ENCODE measurements around the gene LRWD1. TPM values are rescaled to one million over a fixed set of nuclear protein-coding genes. Genes with fewer than 3 reads are reported as not detected.

Gene LRWD1
- total RNA-seq, 1 donor from 2014 or later, result 11.2 TPM

DNA sequence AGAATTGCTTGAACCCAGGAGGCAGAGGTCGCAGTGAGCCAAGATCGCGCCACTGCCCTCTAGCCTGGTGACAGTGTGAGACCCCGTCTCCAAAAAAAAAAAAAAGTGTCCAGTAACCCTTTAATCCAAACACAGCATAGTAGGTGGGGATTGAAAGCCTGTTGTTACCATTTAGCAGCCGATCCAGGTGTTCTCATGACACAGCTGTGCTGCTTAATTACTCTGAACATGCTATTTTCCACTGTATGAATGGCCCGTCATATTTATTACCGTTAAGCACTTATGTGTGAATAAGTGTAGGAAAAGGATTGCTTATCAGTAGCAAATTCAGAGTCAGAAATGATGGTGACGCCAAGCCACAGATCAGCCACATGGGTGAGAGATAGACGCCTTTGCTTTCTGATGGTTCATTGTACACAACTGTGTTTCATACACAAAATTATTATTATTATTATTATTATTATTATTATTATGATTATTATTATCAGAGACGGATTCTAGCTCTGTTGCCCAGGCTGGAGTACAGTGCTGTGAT is 43.0 kb upstream of the LRWD1 start:
- intact Hi-C loops (cut with micrococcal nuclease), result no loop called here
- H3K27me3 ChIP-seq (ENCODE audit: low read depth), result no peaks in the 10 kb centered on the region
- H3K9me3 ChIP-seq (replicated peaks), result no peaks in the 10 kb centered on the region
- H3K27ac ChIP-seq (replicated peaks), result no peak overlapping the region
- H3K4me3 ChIP-seq, result no peak overlapping the region
- H3K36me3 ChIP-seq, result peaks cover 62% of the 10 kb centered on the region
- no peak for DNase-seq
- no peaks in the 10 kb centered on the region for H3K4me1 ChIP-seq
- no peak for TF ChIP-seq CTCF (IDR thresholded peaks at IDR 0.05; ENCODE audit: borderline replicate concordance)

GRCh38 chr7:102424129-102424551 is 40.6 kb upstream of the LRWD1 start:
- DNase-seq, result no peak
- Histone ChIP-seq H3K9me3 (replicated peaks) (no peaks in the 10 kb centered on the region), H3K27me3 (ENCODE audit: low read depth) (no peaks in the 10 kb centered on the region), H3K4me1 (no peaks in the 10 kb centered on the region), H3K27ac (replicated peaks) (no peak overlapping the region), H3K4me3 (no peak overlapping the region), H3K36me3 (peaks cover 58% of the 10 kb centered on the region)
- TF ChIP-seq CTCF (IDR thresholded peaks at IDR 0.05; ENCODE audit: borderline replicate concordance), result no peak
- intact Hi-C loops (cut with micrococcal nuclease), result no loop called here

DNA sequence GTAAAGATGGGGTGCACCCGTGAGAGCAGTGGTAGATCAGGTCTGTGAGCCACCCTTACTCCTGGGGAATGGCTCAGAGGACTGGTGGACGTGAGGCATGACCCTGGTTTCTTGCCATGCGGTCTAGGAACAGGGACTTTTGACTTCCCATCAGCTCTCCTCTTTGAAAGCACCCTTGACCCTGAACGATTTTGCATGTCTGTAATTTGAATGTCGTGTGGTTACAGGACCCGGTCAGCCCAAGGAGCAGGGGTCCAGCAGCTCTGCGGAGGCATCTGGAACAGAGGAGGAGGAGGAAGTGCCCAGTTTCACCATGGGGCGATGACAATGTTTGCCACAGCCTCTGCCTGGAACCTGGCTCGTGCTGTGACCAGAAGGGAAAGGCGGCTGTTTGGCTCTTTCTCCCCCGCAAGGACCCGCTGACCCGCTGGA is 40.0 kb upstream of the LRWD1 start:
- TF ChIP-seq CTCF (IDR thresholded peaks at IDR 0.05; ENCODE audit: borderline replicate concordance), result no peak
- Histone ChIP-seq H3K9me3 (replicated peaks) (no peaks in the 10 kb centered on the region), H3K27ac (replicated peaks) (no peak overlapping the region), H3K4me3 (no peak overlapping the region), H3K27me3 (ENCODE audit: low read depth) (no peaks in the 10 kb centered on the region), H3K4me1 (no peaks in the 10 kb centered on the region), H3K36me3 (peaks cover 57% of the 10 kb centered on the region)
- intact Hi-C loops (cut with micrococcal nuclease), result no loop called here
- no peak for DNase-seq

DNA sequence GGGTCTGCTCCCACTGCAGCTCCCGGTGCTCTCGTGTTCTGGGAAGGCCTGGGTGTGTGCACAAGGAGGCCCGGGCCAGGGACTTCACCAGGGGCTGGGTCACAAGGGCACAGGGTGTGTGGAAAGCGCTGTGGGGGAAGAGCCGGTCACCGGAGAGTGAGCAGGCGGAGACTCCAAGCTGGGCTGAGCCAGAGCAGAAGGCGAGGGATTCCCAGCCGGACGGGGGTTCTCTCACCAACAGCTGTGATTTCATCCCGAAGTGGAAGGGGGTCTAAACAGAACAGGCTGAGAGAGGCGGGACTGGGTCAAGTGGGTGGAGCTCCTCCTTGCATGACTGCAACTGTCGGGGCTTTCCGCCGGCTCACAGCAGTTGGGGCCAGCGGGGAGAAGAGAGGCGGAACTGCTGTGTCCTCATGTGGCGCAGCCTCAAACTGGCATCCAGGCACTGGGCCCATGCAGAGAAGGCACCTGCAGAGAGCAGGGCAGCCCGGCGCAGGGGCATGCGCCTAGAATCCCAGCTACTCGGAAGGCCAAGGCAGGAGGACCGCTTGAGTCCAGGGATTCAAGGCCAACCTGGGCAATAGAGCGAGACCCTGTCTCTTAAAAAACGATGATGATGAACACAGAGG is 39.0 kb upstream of the LRWD1 start:
- H3K27me3 ChIP-seq (ENCODE audit: low read depth), result no peaks in the 10 kb centered on the region
- H3K9me3 ChIP-seq (replicated peaks), result no peaks in the 10 kb centered on the region
- no peaks in the 10 kb centered on the region for H3K4me1 ChIP-seq
- peak overlapping the region; percentile 12 for H3K27ac ChIP-seq (replicated peaks)
- DNase-seq, result peak; percentile 45
- H3K36me3 ChIP-seq, result peaks cover 56% of the 10 kb centered on the region
- TF ChIP-seq CTCF (IDR thresholded peaks at IDR 0.05; ENCODE audit: borderline replicate concordance), result no peak
- no peak overlapping the region for H3K4me3 ChIP-seq
- intact Hi-C loops (cut with micrococcal nuclease), result no loop called here

DNA sequence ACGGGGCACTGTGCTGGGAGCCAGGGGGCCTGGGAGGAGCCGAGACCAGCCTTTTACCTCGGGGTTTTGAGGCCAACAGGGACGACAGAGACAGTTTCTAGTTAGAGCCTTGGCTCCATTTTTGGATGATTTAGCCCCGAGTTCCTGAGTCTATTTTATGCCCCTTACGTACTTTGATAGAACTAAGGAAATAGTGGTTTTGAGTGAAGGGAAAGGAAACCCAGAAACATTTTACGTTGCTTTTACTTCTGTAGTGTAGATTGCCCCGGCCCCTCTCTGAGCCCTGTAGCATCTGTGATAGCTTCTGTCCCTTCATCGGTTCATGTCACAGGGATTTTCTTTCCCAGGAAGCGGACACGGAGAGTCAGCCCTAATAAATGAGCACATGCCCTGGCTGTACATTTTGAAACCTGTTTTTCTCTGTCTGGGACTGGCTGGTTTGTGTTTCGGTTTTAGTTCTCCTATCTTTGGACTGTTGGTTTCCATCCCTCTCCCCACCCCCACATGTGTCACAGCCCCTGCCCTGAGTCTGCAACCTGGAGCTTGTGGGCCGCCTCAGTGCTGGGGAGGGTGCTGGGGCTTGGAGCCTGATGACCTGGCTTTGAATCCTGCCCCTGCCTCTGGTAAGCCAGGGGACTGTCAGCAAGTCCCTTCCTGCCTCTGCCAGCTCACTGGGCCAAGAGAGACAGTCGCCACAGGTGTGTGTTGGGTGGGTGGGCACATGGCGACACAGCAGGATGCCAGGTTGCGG is 38.3 kb upstream of the LRWD1 start:
- no peak for TF ChIP-seq CTCF (IDR thresholded peaks at IDR 0.05; ENCODE audit: borderline replicate concordance)
- intact Hi-C loops (cut with micrococcal nuclease), result no loop called here
- peak overlapping the region; percentile 12 for H3K27ac ChIP-seq (replicated peaks)

More for the DNA sequence above, 38.3 kb upstream of the LRWD1 start:
- no peak for DNase-seq
- H3K36me3 ChIP-seq, result peaks cover 49% of the 10 kb centered on the region
- H3K9me3 ChIP-seq (replicated peaks), result no peaks in the 10 kb centered on the region
- H3K4me3 ChIP-seq, result no peak overlapping the region
- no peaks in the 10 kb centered on the region for H3K27me3 ChIP-seq (ENCODE audit: low read depth)
- no peaks in the 10 kb centered on the region for H3K4me1 ChIP-seq
